GM12878 (cell line): ENCODE results near the gene GLI2.

ENCODE experiments used
- BCL3 ChIP-seq: IDR thresholded peaks from 2 replicates; pipeline ENCODE4 v1.6.1; 2011; ENCODE audit warnings: borderline replicate concordance, low read depth, mild to moderate bottlenecking, moderate library complexity, low read length; ENCODE audit not compliant: insufficient read depth, poor library complexity, severe bottlenecking
- EGR1 ChIP-seq, 2 experiments: IDR thresholded peaks; 1 replicate in 1 of 2; 2 replicates in 1 of 2; pipeline ENCODE4 v1.6.1; 2011 to 2012; ENCODE audit warnings: low read depth in 2 of 2, low read length in 2 of 2, borderline replicate concordance in 1 of 2, mild to moderate bottlenecking in 1 of 2, moderate library complexity in 1 of 2
- EZH2 ChIP-seq: IDR thresholded peaks from 2 replicates; pipeline ENCODE4 v1.6.1; 2012; ENCODE audit warnings: low read depth, mild to moderate bottlenecking, control low read depth, inconsistent platforms, low read length, borderline replicate concordance; ENCODE audit not compliant: control insufficient read depth
- POLR2A ChIP-seq: IDR thresholded peaks from 2 replicates; pipeline ENCODE4 v1.6.1; 2011; ENCODE audit warnings: low read depth, mild to moderate bottlenecking, low read length
- SMAD5 ChIP-seq: IDR thresholded peaks from 2 replicates; pipeline ENCODE4 v1.6.1; 2016; ENCODE audit warnings: antibody characterized with exemption, low read depth
- SMC3 ChIP-seq: IDR thresholded peaks from 2 replicates; pipeline ENCODE4 v1.6.1; 2011; ENCODE audit warnings: low read length, improper control_type of control experiment, borderline replicate concordance
- TF ChIP-seq, protein P1 (sequence below), 3 experiments: IDR thresholded peaks in 2 of 3; conservative IDR thresholded peaks in 1 of 3; 2 replicates each; pipeline ENCODE4 v1.5.1; 2011; ENCODE audit warnings: low read depth in 3 of 3, low read length in 3 of 3, mild to moderate bottlenecking in 3 of 3, control low read depth in 2 of 3, moderate library complexity in 2 of 3, inconsistent platforms in 1 of 3, mixed read lengths in 1 of 3; ENCODE audit not compliant: control insufficient read depth in 2 of 3, insufficient read depth in 1 of 3; ENCODE audit errors: extremely low read depth in 1 of 3
- TF ChIP-seq, protein P2 (sequence below): fragments of 450-650 bp; IDR thresholded peaks from 2 replicates; pipeline ENCODE4 v1.6.1; 2016; ENCODE audit warnings: mild to moderate bottlenecking, moderate library complexity, borderline replicate concordance

- TF ChIP-seq, protein P1, sequence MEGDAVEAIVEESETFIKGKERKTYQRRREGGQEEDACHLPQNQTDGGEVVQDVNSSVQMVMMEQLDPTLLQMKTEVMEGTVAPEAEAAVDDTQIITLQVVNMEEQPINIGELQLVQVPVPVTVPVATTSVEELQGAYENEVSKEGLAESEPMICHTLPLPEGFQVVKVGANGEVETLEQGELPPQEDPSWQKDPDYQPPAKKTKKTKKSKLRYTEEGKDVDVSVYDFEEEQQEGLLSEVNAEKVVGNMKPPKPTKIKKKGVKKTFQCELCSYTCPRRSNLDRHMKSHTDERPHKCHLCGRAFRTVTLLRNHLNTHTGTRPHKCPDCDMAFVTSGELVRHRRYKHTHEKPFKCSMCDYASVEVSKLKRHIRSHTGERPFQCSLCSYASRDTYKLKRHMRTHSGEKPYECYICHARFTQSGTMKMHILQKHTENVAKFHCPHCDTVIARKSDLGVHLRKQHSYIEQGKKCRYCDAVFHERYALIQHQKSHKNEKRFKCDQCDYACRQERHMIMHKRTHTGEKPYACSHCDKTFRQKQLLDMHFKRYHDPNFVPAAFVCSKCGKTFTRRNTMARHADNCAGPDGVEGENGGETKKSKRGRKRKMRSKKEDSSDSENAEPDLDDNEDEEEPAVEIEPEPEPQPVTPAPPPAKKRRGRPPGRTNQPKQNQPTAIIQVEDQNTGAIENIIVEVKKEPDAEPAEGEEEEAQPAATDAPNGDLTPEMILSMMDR (IDR thresholded peaks at IDR 0.05 in 2 of 3, conservative IDR thresholded peaks at IDR 0.05 in 1 of 3; ENCODE audit: control insufficient read depth in 2 of 3, extremely low read depth in 1 of 3, insufficient read depth in 1 of 3, low read depth in 3 of 3, low read length in 3 of 3), result no peak
- no peak for TF ChIP-seq EGR1 (IDR thresholded peaks at IDR 0.05; ENCODE audit: borderline replicate concordance in 1 of 2, low read depth in 2 of 2, low read length in 2 of 2)
- TF ChIP-seq, protein P2, sequence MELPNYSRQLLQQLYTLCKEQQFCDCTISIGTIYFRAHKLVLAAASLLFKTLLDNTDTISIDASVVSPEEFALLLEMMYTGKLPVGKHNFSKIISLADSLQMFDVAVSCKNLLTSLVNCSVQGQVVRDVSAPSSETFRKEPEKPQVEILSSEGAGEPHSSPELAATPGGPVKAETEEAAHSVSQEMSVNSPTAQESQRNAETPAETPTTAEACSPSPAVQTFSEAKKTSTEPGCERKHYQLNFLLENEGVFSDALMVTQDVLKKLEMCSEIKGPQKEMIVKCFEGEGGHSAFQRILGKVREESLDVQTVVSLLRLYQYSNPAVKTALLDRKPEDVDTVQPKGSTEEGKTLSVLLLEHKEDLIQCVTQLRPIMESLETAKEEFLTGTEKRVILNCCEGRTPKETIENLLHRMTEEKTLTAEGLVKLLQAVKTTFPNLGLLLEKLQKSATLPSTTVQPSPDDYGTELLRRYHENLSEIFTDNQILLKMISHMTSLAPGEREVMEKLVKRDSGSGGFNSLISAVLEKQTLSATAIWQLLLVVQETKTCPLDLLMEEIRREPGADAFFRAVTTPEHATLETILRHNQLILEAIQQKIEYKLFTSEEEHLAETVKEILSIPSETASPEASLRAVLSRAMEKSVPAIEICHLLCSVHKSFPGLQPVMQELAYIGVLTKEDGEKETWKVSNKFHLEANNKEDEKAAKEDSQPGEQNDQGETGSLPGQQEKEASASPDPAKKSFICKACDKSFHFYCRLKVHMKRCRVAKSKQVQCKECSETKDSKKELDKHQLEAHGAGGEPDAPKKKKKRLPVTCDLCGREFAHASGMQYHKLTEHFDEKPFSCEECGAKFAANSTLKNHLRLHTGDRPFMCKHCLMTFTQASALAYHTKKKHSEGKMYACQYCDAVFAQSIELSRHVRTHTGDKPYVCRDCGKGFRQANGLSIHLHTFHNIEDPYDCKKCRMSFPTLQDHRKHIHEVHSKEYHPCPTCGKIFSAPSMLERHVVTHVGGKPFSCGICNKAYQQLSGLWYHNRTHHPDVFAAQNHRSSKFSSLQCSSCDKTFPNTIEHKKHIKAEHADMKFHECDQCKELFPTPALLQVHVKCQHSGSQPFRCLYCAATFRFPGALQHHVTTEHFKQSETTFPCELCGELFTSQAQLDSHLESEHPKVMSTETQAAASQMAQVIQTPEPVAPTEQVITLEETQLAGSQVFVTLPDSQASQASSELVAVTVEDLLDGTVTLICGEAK, result no peak
- no peak for TF ChIP-seq EZH2
- TF ChIP-seq SMAD5, result no peak
- TF ChIP-seq POLR2A, result no peak
- TF ChIP-seq BCL3, result no peak
- no peak for TF ChIP-seq SMC3
Measured at GRCh38 chr2:120775194-120775593, 39.5 kb downstream of the GLI2 start.
